Body of pancreas (tissue), 4 donors: Measurements from ENCODE around the gene BCL6. TPM values are rescaled to one million over a fixed set of nuclear protein-coding genes. Genes with fewer than 3 reads are reported as not detected.

Experiments
- ATAC-seq: fragments of 150-250 bp; one replicate; pipeline ENCODE4 v1.9.1; 2016
- DNase-seq, 4 donors: peaks; one replicate each; pipeline ENCODE4 v3.0.0-alpha.2; 2019
- H3K27ac ChIP-seq, 4 donors: fragments of 200-600 bp; sonication (generic); 1 replicate in 3 of 4; 2 replicates in 1 of 4; pipeline versions ENCODE4 v1.5.1 to v1.6.1; 2016 to 2019; ENCODE audit warnings: mild to moderate bottlenecking in 1 of 4, mixed read lengths in 1 of 4, moderate library complexity in 1 of 4
- H3K27me3 ChIP-seq, 2 donors: fragments of 200-600 bp; sonication (generic); one replicate each; pipeline ENCODE4 v1.6.0; 2016; ENCODE audit warnings: mild to moderate bottlenecking in 1 of 2
- H3K36me3 ChIP-seq, 2 donors: fragments of 200-600 bp; sonication (generic); replicated peaks in 1 of 2; 2 replicates each; pipeline ENCODE4 v1.5.1; 2016; ENCODE audit warnings: low read depth in 2 of 2; ENCODE audit not compliant: insufficient read depth in 1 of 2
- H3K4me1 ChIP-seq: fragments of 200-600 bp; sonication (generic); one replicate; pipeline ENCODE4 v1.6.0; 2016
- H3K4me3 ChIP-seq, 2 donors: fragments of 200-600 bp; sonication (generic); 1 replicate in 1 of 2; 2 replicates in 1 of 2; pipeline ENCODE4 v1.5.1; 2016 to 2019
- H3K9me3 ChIP-seq, 3 donors: fragments of 200-600 bp; sonication (generic); 1 replicate in 2 of 3; 2 replicates in 1 of 3; pipeline ENCODE4 v1.5.1; 2016
- POLR2A ChIP-seq, 3 donors: fragments of 450-650 bp; IDR thresholded peaks; one replicate each; pipeline ENCODE4 v1.6.1; 2016; ENCODE audit warnings: antibody characterized with exemption in 3 of 3, mild to moderate bottlenecking in 2 of 3
- WGBS, 2 donors: methylation state at CpG; one replicate each; pipeline ENCODE4 v1.1.5; 2017; 5-methylcytosine and 5-hydroxymethylcytosine counted together
- intact Hi-C: fragments of 100-400 bp; cut with DNase I; formaldehyde crosslinking; loops from one replicate; pipeline ENCODE4 v1.15.1; 2023
- total RNA-seq, 2 donors: library from RNA; depleted of rRNA; stranded (reverse); fragments of >200 nt; gene quantifications; one replicate each; pipeline ENCODE4 v1.1.0, GENCODE V29; 2016
- TF ChIP-seq, protein P1 (sequence below), 7 experiments: fragments of 450-650 bp in 4 of 7; fragments of 200-600 bp in 3 of 7; sonication (generic) in 3 of 7; IDR thresholded peaks; one replicate each; pipeline ENCODE4 v1.5.1; 2016 to 2019; ENCODE audit warnings: antibody characterized with exemption in 7 of 7

Gene BCL6
- total RNA-seq = 10 to 100 TPM; 45.7 to 53.4 TPM

DNA sequence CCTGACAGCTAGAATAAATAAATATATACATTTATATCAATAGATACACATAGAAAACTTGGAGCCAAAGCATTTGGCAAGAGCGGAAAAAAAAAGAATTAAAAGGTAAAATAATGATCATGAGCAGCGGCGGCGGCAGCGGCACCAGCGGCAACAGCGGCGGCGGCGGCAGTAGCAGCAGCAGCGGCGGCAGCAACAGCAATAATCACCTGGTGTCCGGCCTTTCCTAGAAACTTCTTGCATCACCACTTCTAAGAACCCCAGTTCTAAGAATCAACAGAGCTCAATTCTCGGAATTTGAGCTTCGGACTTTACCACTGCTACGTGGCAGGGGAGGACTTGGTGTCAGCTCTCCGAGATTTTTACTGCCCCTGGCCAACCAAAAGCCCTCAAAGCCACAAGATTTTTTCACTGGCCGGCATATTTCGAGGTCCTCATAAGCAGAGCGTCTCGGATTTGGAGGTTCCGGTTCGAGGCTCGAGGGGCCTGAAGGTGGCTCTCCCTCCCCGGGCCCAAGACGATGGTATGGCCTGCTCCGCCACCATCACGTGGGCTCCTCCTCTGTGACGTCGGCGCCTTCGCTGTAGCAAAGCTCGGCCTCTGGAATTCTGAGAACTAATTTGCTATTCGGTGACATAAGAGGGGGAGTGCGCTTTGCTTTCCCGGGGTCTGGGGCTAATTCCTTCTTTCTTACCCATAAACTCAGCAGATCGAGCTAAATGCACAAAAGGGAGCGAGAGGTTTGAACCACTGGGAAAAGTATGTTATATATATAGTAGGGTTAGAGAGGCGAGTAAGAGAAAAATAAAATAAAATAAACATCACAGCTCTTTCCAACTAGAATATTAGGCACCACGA lies at the start of gene BCL6:
Gene BCL6 (minus strand): TSS at position 268 of the 858 bp plus-strand sequence. CDS start 11,775 bp downstream, outside the sequence.
- peak; percentile 94 to 96 (median 95) for DNase-seq
- H3K27ac ChIP-seq = peak within 1 kb of the TSS; percentile 95 to 99 (median 99)
- peaks cover 47% of the 10 kb centered on the region for H3K4me1 ChIP-seq
- intact Hi-C loops = no loop called here
- H3K9me3 ChIP-seq = no peaks in the 10 kb centered on the region
- H3K36me3 ChIP-seq = no peaks in the 10 kb centered on the region
- TF ChIP-seq, protein P1, sequence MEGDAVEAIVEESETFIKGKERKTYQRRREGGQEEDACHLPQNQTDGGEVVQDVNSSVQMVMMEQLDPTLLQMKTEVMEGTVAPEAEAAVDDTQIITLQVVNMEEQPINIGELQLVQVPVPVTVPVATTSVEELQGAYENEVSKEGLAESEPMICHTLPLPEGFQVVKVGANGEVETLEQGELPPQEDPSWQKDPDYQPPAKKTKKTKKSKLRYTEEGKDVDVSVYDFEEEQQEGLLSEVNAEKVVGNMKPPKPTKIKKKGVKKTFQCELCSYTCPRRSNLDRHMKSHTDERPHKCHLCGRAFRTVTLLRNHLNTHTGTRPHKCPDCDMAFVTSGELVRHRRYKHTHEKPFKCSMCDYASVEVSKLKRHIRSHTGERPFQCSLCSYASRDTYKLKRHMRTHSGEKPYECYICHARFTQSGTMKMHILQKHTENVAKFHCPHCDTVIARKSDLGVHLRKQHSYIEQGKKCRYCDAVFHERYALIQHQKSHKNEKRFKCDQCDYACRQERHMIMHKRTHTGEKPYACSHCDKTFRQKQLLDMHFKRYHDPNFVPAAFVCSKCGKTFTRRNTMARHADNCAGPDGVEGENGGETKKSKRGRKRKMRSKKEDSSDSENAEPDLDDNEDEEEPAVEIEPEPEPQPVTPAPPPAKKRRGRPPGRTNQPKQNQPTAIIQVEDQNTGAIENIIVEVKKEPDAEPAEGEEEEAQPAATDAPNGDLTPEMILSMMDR (IDR thresholded peaks at IDR 0.05) = peak in 3 of 7 experiments; percentile 16 to 25 (median 19)
- TF ChIP-seq POLR2A (IDR thresholded peaks at IDR 0.05) = peak; percentile 93 to 100 (median 99)
- 0 to 1% methylated on average over 39 to 40 of the region's 40 CpGs for WGBS, 2 donors
- peak within 1 kb of the TSS; percentile 50 to 90 for H3K4me3 ChIP-seq
- H3K27me3 ChIP-seq = no peaks in the 10 kb centered on the region
- peak; percentile 75 for ATAC-seq

DNA sequence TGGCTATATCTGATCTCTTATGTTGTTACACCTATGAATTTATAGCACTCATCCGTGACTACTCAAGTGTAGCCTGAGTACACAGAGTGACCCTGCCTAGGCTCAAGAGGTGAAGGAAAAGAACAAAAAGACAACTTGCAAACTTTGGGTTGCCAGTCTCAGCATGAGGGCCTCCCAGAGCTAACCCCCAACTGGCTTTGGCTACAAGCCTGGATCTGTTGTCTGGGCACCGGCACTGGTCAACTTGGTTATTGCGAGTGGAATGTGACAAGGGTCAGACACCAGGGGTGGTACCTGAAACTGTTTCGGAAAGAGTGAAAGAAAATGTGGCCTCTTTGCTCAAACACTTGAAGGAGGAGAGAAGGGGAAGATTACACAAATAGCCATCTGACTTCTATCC lies 49.5 kb upstream of the BCL6 start:
- Histone ChIP-seq H3K27me3 (no peaks in the 10 kb centered on the region), H3K27ac (peak overlapping the region in 1 of 4 donors; percentile 24), H3K4me1 (peaks cover 20% of the 10 kb centered on the region), H3K36me3 (no peaks in the 10 kb centered on the region), H3K9me3 (no peaks in the 10 kb centered on the region), H3K4me3 (no peak overlapping the region)
- ATAC-seq (no peak), DNase-seq (no peak)
- intact Hi-C loops = no loop called here
- no peak for TF ChIP-seq POLR2A (IDR thresholded peaks at IDR 0.05)
- TF ChIP-seq, protein P1 (IDR thresholded peaks at IDR 0.05) = no peak
- 65 to 77% methylated on average over 4 of the region's 4 CpGs for WGBS, 2 donors

DNA sequence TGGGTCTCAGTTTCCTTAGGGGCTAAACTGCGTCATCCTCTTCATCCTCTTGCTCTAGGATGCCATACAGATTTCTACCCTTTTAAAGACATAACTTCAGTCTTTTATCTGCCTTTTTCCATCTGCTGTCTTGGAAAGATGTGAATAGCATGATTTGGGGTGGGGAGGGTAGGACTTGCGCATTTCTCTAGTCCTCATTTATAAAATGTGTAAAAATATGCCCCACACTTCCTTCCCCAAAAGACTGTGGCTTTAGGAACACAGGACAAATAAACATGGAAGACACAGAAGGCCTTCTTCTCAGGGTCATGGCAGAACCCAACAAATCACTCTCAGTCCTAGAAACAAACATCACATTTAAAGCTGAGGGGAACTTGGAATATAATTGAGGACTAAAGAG lies 48.4 kb upstream of the BCL6 start:
- intact Hi-C loops = no loop called here
- Histone ChIP-seq H3K36me3 (no peaks in the 10 kb centered on the region), H3K4me3 (no peak overlapping the region), H3K4me1 (peaks cover 16% of the 10 kb centered on the region), H3K27me3 (no peaks in the 10 kb centered on the region), H3K9me3 (no peaks in the 10 kb centered on the region), H3K27ac (no peak overlapping the region)
- DNase-seq (no peak), ATAC-seq (no peak)
- TF ChIP-seq, protein P1 (IDR thresholded peaks at IDR 0.05) = no peak
- no peak for TF ChIP-seq POLR2A (IDR thresholded peaks at IDR 0.05)
- WGBS, 2 donors = 88 to 100% methylated on average over 2 of the region's 2 CpGs

DNA sequence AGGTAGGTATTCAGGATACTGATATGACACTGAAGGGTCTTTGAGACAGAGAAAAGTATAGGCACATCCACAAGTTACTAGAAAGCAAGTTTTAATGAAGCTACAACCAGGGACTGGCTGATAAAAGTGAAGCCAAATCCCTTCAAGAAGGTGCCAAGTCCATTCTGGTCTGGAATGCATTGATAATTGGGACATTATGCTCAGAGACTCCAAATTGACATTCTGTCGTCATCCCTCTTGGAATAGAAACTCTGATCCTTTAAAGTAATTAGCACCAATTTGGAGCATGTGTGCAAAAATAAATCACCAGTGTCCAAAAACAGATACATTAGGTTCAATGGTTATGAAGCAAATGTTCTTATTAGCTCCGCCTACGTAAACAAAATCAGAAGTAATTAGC lies 47.3 kb upstream of the BCL6 start:
- H3K27me3 ChIP-seq = no peaks in the 10 kb centered on the region
- no peak for TF ChIP-seq POLR2A (IDR thresholded peaks at IDR 0.05)
- TF ChIP-seq, protein P1 (IDR thresholded peaks at IDR 0.05) = no peak
- H3K36me3 ChIP-seq = no peaks in the 10 kb centered on the region
- intact Hi-C loops = no loop called here
- no peak overlapping the region for H3K27ac ChIP-seq
- no peaks in the 10 kb centered on the region for H3K9me3 ChIP-seq
- H3K4me3 ChIP-seq = no peak overlapping the region
- ATAC-seq (no peak), DNase-seq (no peak)
- peaks cover 16% of the 10 kb centered on the region for H3K4me1 ChIP-seq
- 88 to 90% methylated on average over 3 of the region's 3 CpGs for WGBS, 2 donors
